Measurements from ENCODE around the gene SKAP2.
"Not testable (repeated sequence)": the region's sequence is repeated elsewhere in the genome, so short reads cannot be mapped to it uniquely, and the experiment has no call there.

SKAP2 gene

GRCh38 chr7:26857506-26858240, 6.7 kb downstream of the SKAP2 start:
- no peak for DNase-seq (ENCODE audit: low read depth in 2 of 2)

DNA sequence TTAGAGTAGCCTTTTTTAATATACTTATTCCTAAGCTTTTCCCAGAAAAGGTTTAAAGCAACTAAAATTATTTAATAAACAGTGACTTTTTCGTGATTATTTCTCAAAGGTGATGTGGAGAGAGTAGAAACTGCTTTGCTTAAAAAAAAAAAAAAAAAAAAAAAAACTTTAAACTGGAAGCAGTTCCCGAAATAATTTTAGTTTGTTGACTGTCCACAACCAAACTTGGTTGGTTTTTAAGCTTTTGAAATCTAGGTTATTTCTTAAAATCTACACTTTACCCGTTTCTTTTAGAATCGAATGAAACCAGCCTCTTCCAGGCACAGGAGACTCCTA, 7.3 kb downstream of the SKAP2 start:
- DNase-seq (ENCODE audit: low read depth in 2 of 2): no peak

- DNase-seq (ENCODE audit: low read depth in 2 of 2): no peak
Measured at GRCh38 chr7:26856176-26856985, 8.0 kb downstream of the SKAP2 start.

DNA sequence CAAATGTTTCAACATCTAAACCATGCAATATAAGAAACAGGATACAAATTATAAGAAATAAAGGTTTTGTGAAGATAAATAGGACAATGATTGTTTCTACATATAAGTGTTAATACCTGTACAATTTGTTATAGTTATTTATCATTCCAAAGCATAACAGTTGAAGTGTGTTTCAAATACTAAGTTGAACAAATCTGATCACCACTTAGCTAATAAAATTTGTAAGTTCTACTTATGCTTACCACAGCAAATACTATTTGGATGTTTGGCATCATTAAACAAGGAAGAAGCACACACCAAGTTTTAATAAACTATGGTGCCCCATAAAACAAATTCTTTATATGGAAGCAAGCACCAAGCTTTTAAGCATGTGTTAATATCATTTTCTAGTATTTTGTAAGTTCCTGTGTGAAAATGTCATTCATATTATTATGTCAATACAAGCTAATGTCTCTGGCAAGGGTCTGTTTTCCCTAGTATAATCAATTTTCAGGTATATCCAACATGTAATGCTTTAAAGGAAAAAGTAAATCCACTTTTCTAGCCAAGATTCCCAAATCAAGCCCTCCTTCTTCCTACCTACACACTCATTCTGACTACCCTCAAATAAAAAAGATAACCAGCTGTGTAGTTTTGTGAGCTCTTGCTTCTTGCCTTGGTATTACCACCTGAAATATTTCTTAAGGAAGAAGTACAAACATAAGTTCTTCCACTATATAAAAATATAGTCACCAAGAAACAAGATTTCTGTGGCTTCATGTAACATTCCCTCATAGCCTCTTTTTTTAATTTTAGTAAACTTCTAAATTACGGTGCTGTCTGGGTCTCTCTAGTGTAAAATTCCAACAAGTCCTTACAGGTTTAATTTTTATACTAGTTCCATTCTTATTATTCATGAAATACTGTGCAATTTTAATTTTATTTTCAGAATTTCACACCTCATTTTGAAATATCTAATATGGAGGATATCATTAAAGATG, 9.2 kb downstream of the SKAP2 start:
- no peak for DNase-seq (ENCODE audit: low read depth in 2 of 2)

DNA sequence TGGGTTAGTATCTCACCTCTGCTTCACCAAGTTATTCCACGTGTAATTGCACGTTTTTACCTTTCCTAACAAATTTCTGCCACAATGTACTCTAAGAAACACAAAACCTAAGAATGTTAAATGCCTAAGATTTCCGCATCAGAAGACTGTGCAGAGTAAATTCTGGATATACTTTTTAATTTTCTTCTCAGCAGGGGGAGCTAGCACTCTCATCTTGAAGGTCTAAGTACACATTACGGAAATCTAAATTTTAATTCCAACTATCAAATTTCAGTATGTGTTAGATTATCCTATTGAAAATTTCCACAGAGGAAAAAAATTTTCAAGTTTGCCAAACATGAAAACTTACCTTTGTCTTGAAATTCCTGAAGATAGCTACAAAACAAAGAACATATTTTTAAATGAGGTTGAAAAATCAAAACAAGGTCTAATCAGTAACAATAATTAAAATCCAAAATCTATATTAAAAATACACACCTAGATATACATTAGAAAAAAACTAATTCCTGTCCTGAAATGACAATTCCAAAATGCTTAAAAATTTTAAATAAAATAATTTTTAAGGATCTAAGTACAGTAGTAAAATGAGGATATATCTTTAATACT, 10.5 kb downstream of the SKAP2 start:
- no peak for DNase-seq (ENCODE audit: low read depth in 2 of 2)

- DNase-seq (ENCODE audit: low read depth in 2 of 2): no peak
Measured at GRCh38 chr7:26850193-26850651, 14.2 kb downstream of the SKAP2 start.

GRCh38 chr7:26843705-26844104, 20.7 kb downstream of the SKAP2 start:
- DNase-seq (ENCODE audit: low read depth in 2 of 2): no peak

DNA sequence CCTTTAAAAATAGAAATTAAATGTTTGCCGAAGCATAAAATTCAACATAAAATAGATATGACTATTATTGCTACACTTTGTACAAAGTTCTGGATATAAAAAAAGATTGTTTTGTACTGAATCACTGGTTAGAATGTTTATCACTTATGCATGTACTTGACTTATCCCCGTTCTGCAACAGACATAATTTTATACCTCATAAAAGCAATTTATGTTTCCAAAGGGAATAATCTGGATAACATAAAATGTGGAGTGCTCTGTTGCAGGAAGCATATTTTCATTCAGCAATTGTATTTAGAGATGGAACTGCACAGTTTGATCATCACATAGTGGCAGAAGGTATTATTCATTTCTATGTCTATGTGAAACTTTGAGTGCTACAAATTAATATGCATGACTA, 21.5 kb downstream of the SKAP2 start:
- DNase-seq (ENCODE audit: low read depth in 2 of 2): no peak

GRCh38 chr7:26841003-26841739, 23.2 kb downstream of the SKAP2 start:
- DNase-seq (ENCODE audit: low read depth in 2 of 2): no peak

GRCh38 chr7:26836793-26837192, 27.6 kb downstream of the SKAP2 start:
- DNase-seq (ENCODE audit: low read depth in 2 of 2): not testable (repeated sequence)

GRCh38 chr7:26815426-26815825, 49.0 kb downstream of the SKAP2 start:
- no peak for DNase-seq (ENCODE audit: low read depth in 2 of 2)

GRCh38 chr7:26813432-26813831, 51.0 kb downstream of the SKAP2 start:
- DNase-seq (ENCODE audit: low read depth in 2 of 2): no peak

DNA sequence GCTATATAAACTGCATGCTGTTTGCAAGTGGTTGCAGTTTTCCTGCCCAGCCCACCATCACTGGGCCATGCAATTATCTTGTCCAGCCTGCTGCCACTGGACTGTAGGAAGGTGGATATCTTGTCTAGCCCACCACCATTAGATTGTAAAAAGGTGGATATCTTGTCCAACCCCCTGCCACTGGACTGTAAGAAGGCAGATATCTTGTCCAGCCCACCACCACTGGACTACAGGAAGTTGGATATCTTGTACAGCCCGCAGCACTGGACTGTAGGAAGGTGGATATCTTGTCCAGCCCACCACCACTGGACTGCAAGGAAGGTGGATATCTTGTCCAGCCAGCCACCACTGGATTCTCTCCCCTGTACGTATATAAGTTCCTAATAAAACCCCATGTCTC, 69.8 kb downstream of the SKAP2 start:
- DNase-seq (ENCODE audit: low read depth in 2 of 2): no peak

DNA sequence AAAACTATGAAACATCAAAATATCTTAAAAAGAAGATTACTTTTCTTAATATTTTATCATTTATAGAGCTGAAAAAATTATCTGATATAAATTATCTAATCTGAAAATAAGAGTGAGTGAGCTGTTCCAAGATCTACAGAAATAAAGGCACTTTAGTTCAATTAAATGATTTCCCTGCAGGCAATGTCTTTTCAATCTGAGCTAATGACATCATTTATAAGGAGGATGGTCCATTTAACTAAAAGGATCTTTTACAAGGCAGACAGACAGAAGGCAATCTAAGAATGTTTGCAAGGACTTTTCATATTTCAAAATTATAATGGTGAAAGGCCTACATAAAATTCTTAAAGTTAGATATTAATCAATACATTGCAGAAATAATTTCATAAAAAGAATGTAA, 71.8 kb downstream of the SKAP2 start:
- no peak for DNase-seq (ENCODE audit: low read depth in 2 of 2)

- DNase-seq (ENCODE audit: low read depth in 2 of 2): no peak
Measured at GRCh38 chr7:26792006-26792405, 72.4 kb downstream of the SKAP2 start.

- DNase-seq (ENCODE audit: low read depth in 2 of 2): no peak
Measured at GRCh38 chr7:26789481-26790184, 74.8 kb downstream of the SKAP2 start.

DNA sequence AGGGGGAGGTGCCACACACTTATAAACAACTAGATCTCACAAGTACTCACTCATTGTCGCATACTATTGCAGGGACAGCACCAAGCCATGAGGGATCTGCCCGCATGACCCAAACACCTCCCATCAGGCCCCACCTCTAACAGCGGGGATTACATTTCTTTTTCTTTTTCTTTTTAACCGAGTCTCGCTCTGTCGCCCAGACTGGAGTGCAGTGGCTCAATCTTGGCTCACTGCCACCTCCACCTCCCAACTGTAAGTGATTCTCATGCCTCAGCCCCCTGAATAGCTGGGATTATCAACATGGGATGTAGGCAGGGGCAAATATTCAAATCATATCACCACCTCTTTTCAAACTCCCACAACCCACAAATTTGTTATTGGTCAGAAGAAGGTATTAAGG, 76.7 kb downstream of the SKAP2 start:
- no peak for DNase-seq (ENCODE audit: low read depth in 2 of 2)

GRCh38 chr7:26784118-26784517, 80.3 kb downstream of the SKAP2 start:
- no peak for DNase-seq (ENCODE audit: low read depth in 2 of 2)

- DNase-seq (ENCODE audit: low read depth in 2 of 2): no peak
Measured at GRCh38 chr7:26782501-26782900, 81.9 kb downstream of the SKAP2 start.

- no peak for DNase-seq (ENCODE audit: low read depth in 2 of 2)
Measured at GRCh38 chr7:26779978-26780595, 84.3 kb downstream of the SKAP2 start.
